H1 (cell line): ENCODE results near the gene DDX51. TPM values are rescaled to one million over a fixed set of nuclear protein-coding genes. Genes with fewer than 3 reads are reported as not detected.

Experiments
- CTCF ChIA-PET: fragments of 300-600 bp; sonication (Branson Sonifier 250); formaldehyde crosslinking; loops from one replicate; lab custom pipeline; 2021; ENCODE audit not compliant: partially characterized antibody; lab: Charles Lee
- POLR2A ChIA-PET: fragments of 300-600 bp; sonication (Branson Sonifier 250); formaldehyde crosslinking; loops from one replicate; lab custom pipeline; 2021; ENCODE audit warnings: inconsistent platforms; ENCODE audit not compliant: partially characterized antibody; lab: Charles Lee
- DNase-seq, 2 experiments: peaks; one replicate each; pipeline versions ENCODE4 v3.0.0 to v3.0.0-alpha.2; 2010 to 2022; ENCODE audit warnings: low spot score in 2 of 2, low read depth in 1 of 2, mixed read lengths in 1 of 2
- FAIRE-seq: peaks from 2 replicates; lab custom pipeline; 2011; peaks lifted over from hg19 to GRCh38; lab: Jason Lieb, UNC
- H2AFZ ChIP-seq: 2 replicates; pipeline ENCODE4 v1.8.1; 2012; ENCODE audit warnings: low read length, inconsistent platforms
- H2AK5ac ChIP-seq: 2 replicates; pipeline ENCODE4 v1.6.1; 2013; ENCODE audit warnings: low read depth, low read length
- H2BK120ac ChIP-seq: replicated peaks from 2 replicates; pipeline ENCODE3; 2013; ENCODE audit warnings: low read depth, low read length, inconsistent platforms
- H2BK12ac ChIP-seq: 2 replicates; pipeline ENCODE4 v1.6.1; 2013; ENCODE audit warnings: low read depth, low read length
- H2BK15ac ChIP-seq: 2 replicates; pipeline ENCODE4 v1.6.1; 2013; ENCODE audit warnings: low read length
- H2BK20ac ChIP-seq: 2 replicates; pipeline ENCODE4 v1.6.1; 2013; ENCODE audit warnings: low read length
- H2BK5ac ChIP-seq: 2 replicates; pipeline ENCODE4 v1.6.1; 2013; ENCODE audit warnings: low read depth, low read length
- H3K14ac ChIP-seq: 2 replicates; pipeline ENCODE4 v1.6.1; 2013; ENCODE audit warnings: inconsistent platforms; ENCODE audit not compliant: insufficient read length
- H3K18ac ChIP-seq: 2 replicates; pipeline ENCODE4 v1.6.1; 2013; ENCODE audit warnings: low read length; ENCODE audit errors: extremely low read depth
- H3K23ac ChIP-seq: 2 replicates; pipeline ENCODE4 v1.6.1; 2013; ENCODE audit warnings: inconsistent platforms; ENCODE audit not compliant: insufficient read length
- H3K23me2 ChIP-seq: 2 replicates; pipeline ENCODE4 v1.6.1; 2013; ENCODE audit warnings: low read depth, low read length
- H3K27ac ChIP-seq: 2 replicates; pipeline ENCODE4 v1.6.1; 2011; ENCODE audit warnings: low read depth, low read length, inconsistent platforms
- H3K27me3 ChIP-seq, 4 experiments: replicated peaks in 1 of 4; 1 replicate in 1 of 4; 2 replicates in 3 of 4; pipeline versions ENCODE4 v1.6.1 to v1.8.1; 2011 to 2013; ENCODE audit warnings: low read length in 3 of 4, mild to moderate bottlenecking in 3 of 4, inconsistent platforms in 2 of 4, mixed read lengths in 2 of 4, moderate library complexity in 1 of 4; ENCODE audit not compliant: control insufficient read depth in 3 of 4, insufficient read depth in 3 of 4; ENCODE audit errors: extremely low read depth in 1 of 4
- H3K36me3 ChIP-seq, 4 experiments: 2 replicates each; pipeline versions ENCODE4 v1.6.1 to v1.8.1; 2011 to 2013; ENCODE audit warnings: mild to moderate bottlenecking in 4 of 4, low read length in 3 of 4, moderate library complexity in 2 of 4, control low read depth in 1 of 4, inconsistent platforms in 1 of 4; ENCODE audit not compliant: insufficient read depth in 4 of 4, control insufficient read depth in 2 of 4
- H3K4ac ChIP-seq: replicated peaks from 2 replicates; pipeline ENCODE3; 2013; ENCODE audit warnings: low read length, low read depth, mixed read lengths, inconsistent platforms; ENCODE audit not compliant: insufficient read length
- H3K4me1 ChIP-seq, 4 experiments: replicated peaks in 1 of 4; 1 replicate in 1 of 4; 2 replicates in 3 of 4; pipeline versions ENCODE4 v1.6.1 to v1.8.1; 2011 to 2013; ENCODE audit warnings: low read length in 3 of 4, inconsistent platforms in 2 of 4, mixed read lengths in 1 of 4; ENCODE audit not compliant: insufficient read depth in 4 of 4, control insufficient read depth in 3 of 4
- H3K4me2 ChIP-seq, 2 experiments: 2 replicates each; pipeline versions ENCODE4 v1.6.1 to v1.8.1; 2011 to 2013; ENCODE audit warnings: low read depth in 2 of 2, low read length in 2 of 2, control low read depth in 1 of 2, inconsistent platforms in 1 of 2, mild to moderate bottlenecking in 1 of 2; ENCODE audit not compliant: insufficient read depth in 1 of 2
- H3K4me3 ChIP-seq, 4 experiments: fragments of 200-600, 300-600 bp in 1 of 4; sonication (generic), shearing (Covaris generic), sonication (Bioruptor Twin) in 1 of 4; 2 replicates each; pipeline versions ENCODE4 v1.5.1 to v1.8.1; 2011 to 2016; ENCODE audit warnings: low read length in 4 of 4, low read depth in 3 of 4, control low read depth in 2 of 4, inconsistent platforms in 2 of 4, mild to moderate bottlenecking in 2 of 4, mixed read lengths in 1 of 4, moderate library complexity in 1 of 4; ENCODE audit not compliant: insufficient read depth in 2 of 4; ENCODE audit errors: extremely low read depth in 1 of 4
- H3K56ac ChIP-seq: replicated peaks from 2 replicates; pipeline ENCODE3; 2013; ENCODE audit warnings: low read depth, mild to moderate bottlenecking, mixed read lengths, low read length, inconsistent platforms; ENCODE audit not compliant: insufficient read length
- H3K79me1 ChIP-seq: 2 replicates; pipeline ENCODE4 v1.6.1; 2013; ENCODE audit warnings: low read depth, low read length, control low read depth
- H3K79me2 ChIP-seq, 2 experiments: 2 replicates each; pipeline versions ENCODE4 v1.6.1 to v1.8.1; 2012 to 2013; ENCODE audit warnings: low read length in 2 of 2, mild to moderate bottlenecking in 2 of 2, inconsistent platforms in 1 of 2; ENCODE audit not compliant: insufficient read depth in 2 of 2, control insufficient read depth in 1 of 2
- H3K9ac ChIP-seq, 4 experiments: replicated peaks in 1 of 4; 1 replicate in 1 of 4; 2 replicates in 3 of 4; pipeline versions ENCODE4 v1.6.1 to v1.8.1; 2011 to 2013; ENCODE audit warnings: low read depth in 3 of 4, low read length in 3 of 4, control low read depth in 2 of 4, mild to moderate bottlenecking in 2 of 4, moderate library complexity in 2 of 4, inconsistent platforms in 1 of 4; ENCODE audit errors: extremely low read depth in 1 of 4
- H3K9me3 ChIP-seq, 2 experiments: 2 replicates each; pipeline versions ENCODE4 v1.6.1 to v1.8.1; 2012 to 2013; ENCODE audit warnings: mild to moderate bottlenecking in 2 of 2, moderate library complexity in 2 of 2, control low read depth in 1 of 2, inconsistent platforms in 1 of 2, low read depth in 1 of 2, low read length in 1 of 2, mixed read lengths in 1 of 2; ENCODE audit not compliant: insufficient read depth in 2 of 2
- H4K20me1 ChIP-seq, 2 experiments: replicated peaks in 1 of 2; 2 replicates each; pipeline versions ENCODE3 to v1.8.1; 2011 to 2013; ENCODE audit warnings: inconsistent platforms in 2 of 2, low read length in 2 of 2, mild to moderate bottlenecking in 1 of 2; ENCODE audit not compliant: insufficient read depth in 2 of 2, control insufficient read depth in 1 of 2
- H4K5ac ChIP-seq: 2 replicates; pipeline ENCODE4 v1.6.1; 2013; ENCODE audit warnings: low read length, low read depth, mixed read lengths, inconsistent platforms; ENCODE audit not compliant: insufficient read length
- H4K8ac ChIP-seq: 2 replicates; pipeline ENCODE4 v1.8.0; 2013; ENCODE audit warnings: mild to moderate bottlenecking, moderate library complexity, low read length, inconsistent platforms; ENCODE audit not compliant: insufficient read depth; ENCODE audit errors: extremely low read depth
- H4K91ac ChIP-seq: replicated peaks from 2 replicates; pipeline ENCODE3; 2013; ENCODE audit warnings: low read length, mixed read lengths, inconsistent platforms; ENCODE audit not compliant: insufficient read length
- BRCA1 ChIP-seq: IDR thresholded peaks from 2 replicates; pipeline ENCODE4 v1.6.1; 2012; ENCODE audit warnings: low read depth, low read length, improper control_type of control experiment
- CBX8 ChIP-seq: fragments of 300-800, 300-1000 bp; sonication (generic); IDR thresholded peaks from 2 replicates; pipeline ENCODE4 v1.7.1; 2016; ENCODE audit warnings: low read depth, low read length, borderline replicate concordance
- HDAC6 ChIP-seq: IDR thresholded peaks from one replicate; pipeline ENCODE4 v1.7.1; 2012; ENCODE audit warnings: low read depth, mild to moderate bottlenecking, inconsistent platforms, low read length, moderate library complexity
- NRF1 ChIP-seq: IDR thresholded peaks from 2 replicates; pipeline ENCODE4 v1.6.1; 2011; ENCODE audit warnings: mild to moderate bottlenecking, low read depth, low read length, improper control_type of control experiment
- RBBP5 ChIP-seq: IDR thresholded peaks from 2 replicates; pipeline ENCODE4 v1.7.1; 2012; ENCODE audit warnings: low read depth, mild to moderate bottlenecking, inconsistent platforms, low read length, moderate library complexity, borderline replicate concordance
- SAP30 ChIP-seq: fragments of 300-600 bp; sonication (generic); IDR thresholded peaks from 2 replicates; pipeline ENCODE4 v1.7.1; 2012; ENCODE audit warnings: low read length, moderate library complexity, mild to moderate bottlenecking, inconsistent platforms; ENCODE audit not compliant: insufficient read depth, insufficient replicate concordance
- SIX5 ChIP-seq: IDR thresholded peaks from 2 replicates; pipeline ENCODE4 v1.6.1; 2011; ENCODE audit warnings: mild to moderate bottlenecking, low read depth, low read length
- SP2 ChIP-seq: IDR thresholded peaks from 2 replicates; pipeline ENCODE4 v1.6.1; 2012; ENCODE audit warnings: mild to moderate bottlenecking, low read length, inconsistent platforms
- SRF ChIP-seq: IDR thresholded peaks from 2 replicates; pipeline ENCODE4 v1.6.1; 2011; ENCODE audit warnings: mild to moderate bottlenecking, low read depth, low read length, moderate library complexity
- WGBS, 2 experiments: shearing (Covaris generic) in 1 of 2; methylation state at CpG; one replicate each; pipeline versions ENCODE4 v1.1.6 to v1.1.7; 2013 to 2015; ENCODE audit warnings: low lambda C conversion rate in 2 of 2, mixed read lengths in 2 of 2, inconsistent platforms in 1 of 2, low coverage in 1 of 2, missing lambda C conversion rate in 1 of 2; ENCODE audit not compliant: insufficient replicate concordance in 2 of 2, insufficient coverage in 1 of 2, insufficient read length in 1 of 2; ENCODE audit errors: extremely low coverage in 1 of 2, missing lambda C conversion rate in 1 of 2; 5-methylcytosine and 5-hydroxymethylcytosine counted together
- polyA plus RNA-seq, 7 experiments: library from polyadenylated mRNA; depleted of rRNA in 3 of 7; stranded (reverse) in 5 of 7; unstranded in 2 of 7; fragments of >200 nt in 5 of 7; fragments of 200-250 nt in 2 of 7; gene quantifications; 1 replicate in 5 of 7; 2 replicates in 1 of 7; 4 replicates in 1 of 7; pipeline versions ENCODE4 v1.2.1 to v1.2.3, GENCODE V29; 2011 to 2013; ENCODE audit warnings: missing spikeins in 2 of 7, mixed read lengths in 2 of 7
- total RNA-seq: library from RNA; stranded (reverse); fragmentation: NEBNext Ultra II Directional; extraction: Animal tissue kit (Norgen Biotek cat#: 25700); gene quantifications from 2 replicates; pipeline ENCODE4 v1.2.1, GENCODE V29; 2021

DDX51 gene
- total and polyA plus RNA-seq, 2 of the 8 experiments (the other 6 are each of a cell fraction or from before 2014, with no cell fraction given), result 11.2 to 24.4 TPM

DNA sequence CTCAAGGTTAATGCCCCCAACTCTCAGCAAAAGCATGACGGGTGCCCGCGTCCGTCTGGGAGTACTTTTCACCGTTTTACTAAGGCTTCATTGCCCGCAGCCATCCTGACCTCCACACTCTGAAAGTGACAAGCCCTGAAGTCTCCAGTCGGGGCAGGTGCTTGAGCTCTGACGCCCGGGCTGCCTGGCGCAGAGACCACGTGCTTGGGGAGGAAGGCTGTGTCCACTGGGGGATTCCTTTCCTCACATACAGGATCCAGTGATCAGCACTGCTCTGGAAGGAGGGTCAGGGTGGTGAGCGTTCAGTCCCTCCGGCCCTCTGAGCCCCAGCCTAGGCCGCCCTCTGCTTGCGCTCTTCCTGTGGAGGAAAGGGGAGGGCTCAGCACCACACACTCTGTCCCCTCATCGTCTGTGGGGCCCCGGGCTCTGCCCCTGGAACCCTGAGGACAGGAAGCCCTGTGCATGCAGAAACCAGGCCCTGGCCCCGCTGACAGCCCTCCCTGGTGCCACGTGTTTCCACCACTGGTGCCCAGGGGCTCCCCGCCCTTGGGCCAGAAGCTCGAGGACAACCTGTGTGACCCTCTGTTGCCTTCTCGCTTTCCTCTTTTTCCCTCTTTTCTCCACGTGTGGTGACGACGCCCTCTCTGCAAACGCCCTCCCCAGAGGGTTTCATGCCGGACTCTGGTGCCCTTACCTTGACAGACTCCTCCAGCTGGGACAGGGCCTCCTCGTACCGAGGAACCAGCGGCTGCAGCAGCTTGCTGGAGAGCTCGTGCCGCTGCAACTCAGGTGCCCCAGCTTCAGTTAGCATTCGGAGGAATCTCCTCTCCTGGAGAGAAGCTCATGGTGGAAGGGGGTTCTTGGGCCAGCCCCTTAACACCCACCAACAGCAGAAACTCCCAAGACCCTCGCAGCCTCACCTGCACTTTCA, 4.9 kb downstream of the DDX51 start:
- no peak overlapping the region for H2BK15ac ChIP-seq
- TF ChIP-seq CBX8 (no peak), NRF1 (no peak), RBBP5 (no peak), SP2 (no peak), SIX5 (no peak), SRF (no peak), HDAC6 (no peak), SAP30 (no peak), BRCA1 (no peak)

More for the DNA sequence above, 4.9 kb downstream of the DDX51 start:
- H3K18ac ChIP-seq, result no peak overlapping the region
- H3K23me2 ChIP-seq, result peaks cover 8% of the 10 kb centered on the region; the same call in 1 of the 2 replicates
- H4K20me1 ChIP-seq, result peaks cover 5 to 19% of the 10 kb centered on the region in 2 experiments
- FAIRE-seq, result no peak
- H3K79me2 ChIP-seq, result peaks cover 4 to 19% of the 10 kb centered on the region in 2 experiments; a peak in 3 of 4 replicates
- peaks cover 0 to 4% (median 1%) of the 10 kb centered on the region in 4 experiments; a peak in 2 of 7 replicates for H3K27me3 ChIP-seq
- no peak overlapping the region for H4K8ac ChIP-seq
- H2AFZ ChIP-seq, result no peak overlapping the region
- no peak overlapping the region for H2AK5ac ChIP-seq
- no peak overlapping the region for H2BK120ac ChIP-seq
- no peak for DNase-seq
- no peak overlapping the region for H3K27ac ChIP-seq
- WGBS, 2 experiments, result 92% methylated on average over 29 of the region's 34 CpGs; no CpG with 5 or more reads in 1 of the 2 experiments
- no peak overlapping the region for H3K9ac ChIP-seq
- H3K79me1 ChIP-seq, result peaks cover 10% of the 10 kb centered on the region; the same call in 1 of the 2 replicates
- ChIA-PET CTCF (interaction anchor here (0.6 to 1.4 kb wide), 3 partner anchors 14 to 58 kb away, joined by 3 to 4 read pairs (median 3); no protein-coding TSS in a partner anchor), POLR2A (interaction anchor here (0.6 to 2.8 kb wide), 8 partner anchors 8 to 413 kb away, joined by 3 to 9 read pairs (median 3); no protein-coding TSS in a partner anchor)
- no peak overlapping the region for H4K5ac ChIP-seq
- no peak overlapping the region for H3K4me3 ChIP-seq
- H3K23ac ChIP-seq, result no peak overlapping the region
- no peak overlapping the region for H3K56ac ChIP-seq
- H2BK5ac ChIP-seq, result no peak overlapping the region
- no peak overlapping the region for H3K4ac ChIP-seq
- H3K14ac ChIP-seq, result no peak overlapping the region
- H3K9me3 ChIP-seq, result no peaks in the 10 kb centered on the region
- H3K4me2 ChIP-seq, result no peak overlapping the region
- H2BK12ac ChIP-seq, result no peak overlapping the region
- peaks cover 0 to 9% (median 2%) of the 10 kb centered on the region in 4 experiments; a peak in 5 of 7 replicates for H3K4me1 ChIP-seq
- no peak overlapping the region for H2BK20ac ChIP-seq
- H4K91ac ChIP-seq, result no peak overlapping the region
- peaks cover 12 to 32% (median 27%) of the 10 kb centered on the region in 4 experiments; a peak in 6 of 8 replicates for H3K36me3 ChIP-seq
